ENCODE results near the gene FBXL19.
A peak's percentile ranks its signal among the peaks of the same experiment; 100 is the strongest.

Gene FBXL19

DNA sequence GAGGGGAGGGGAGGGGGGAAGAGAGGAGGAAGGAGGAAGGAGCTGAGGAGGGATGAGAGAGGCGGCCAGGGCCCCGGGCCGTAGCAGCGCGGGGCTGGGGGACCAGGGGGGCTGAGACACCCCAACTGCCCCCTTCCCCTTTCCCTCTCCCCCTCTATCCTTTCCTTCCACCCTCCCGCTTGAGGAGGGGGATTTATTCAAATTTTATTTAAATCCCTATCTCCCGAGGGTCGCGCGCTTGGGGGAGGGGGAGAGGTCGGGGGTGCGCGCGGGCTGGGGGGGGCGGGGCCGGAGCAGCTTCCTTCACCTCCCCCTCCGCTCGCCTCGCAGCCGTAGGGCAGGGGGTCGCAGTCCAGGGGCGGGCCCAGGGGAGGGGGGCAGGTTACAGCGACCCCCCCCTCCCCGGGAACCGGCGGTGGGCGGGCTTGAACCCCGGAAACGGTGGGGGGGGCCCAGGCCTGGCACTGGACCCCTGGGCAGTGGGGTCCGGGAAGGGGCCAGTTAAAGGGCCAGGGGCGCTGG lies at the start of gene FBXL19:
FBXL19 (plus strand) TSS at position 19 of the 522 bp plus-strand sequence. CDS start 2,183 bp downstream, outside the sequence.
- Mint-ChIP-seq H3K4me3 (peak within 1 kb of the TSS; percentile 100), H3K27me3 (peaks cover 3% of the 10 kb centered on the region), H3K4me1 (peaks cover 36% of the 10 kb centered on the region), H3K27ac (peak within 1 kb of the TSS; percentile 100), H3K9me3 (no peaks in the 10 kb centered on the region), H3K36me3 (peaks cover 6% of the 10 kb centered on the region)
- CTCF ChIA-PET, result no interaction called here
- DNase-seq, result peak; percentile 60

DNA sequence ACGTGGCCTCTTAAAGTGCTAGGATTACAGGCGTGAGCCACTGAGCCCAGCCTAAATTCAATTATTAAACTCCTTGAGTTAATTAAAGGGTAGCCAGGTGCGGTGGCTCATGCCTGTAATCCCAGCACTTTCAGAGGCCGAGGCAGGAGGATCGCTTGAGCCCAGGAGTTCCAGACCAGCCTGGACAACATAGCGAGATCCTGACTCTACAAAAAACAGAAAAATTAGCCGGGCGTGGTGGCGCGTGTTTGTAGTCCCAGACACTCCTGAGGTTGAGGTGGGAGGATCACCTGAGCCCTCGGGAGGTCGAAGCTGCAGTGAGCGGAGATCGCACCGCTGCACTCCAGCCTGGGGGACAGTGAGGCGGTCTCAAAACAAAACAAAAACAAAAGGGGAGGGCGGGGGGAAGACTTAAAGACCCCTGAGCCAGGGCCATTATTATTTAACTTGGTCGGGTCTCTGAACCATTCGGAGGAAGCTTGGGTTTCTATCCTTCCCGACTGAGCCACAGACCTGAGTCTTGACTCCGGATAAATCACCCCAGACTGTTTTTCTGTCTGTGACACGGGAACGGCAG lies 49.0 kb upstream of the FBXL19 start:
- no peaks in the 10 kb centered on the region for H3K9me3 Mint-ChIP-seq
- peak overlapping the region; percentile 90 for H3K27ac Mint-ChIP-seq
- peaks cover 33% of the 10 kb centered on the region for H3K4me1 Mint-ChIP-seq
- H3K36me3 Mint-ChIP-seq, result peaks cover 24% of the 10 kb centered on the region
- no peak for DNase-seq
- H3K27me3 Mint-ChIP-seq, result no peaks in the 10 kb centered on the region
- CTCF ChIA-PET, result interaction anchor here (0.9 to 5.2 kb wide), 7 partner anchors 18 to 79 kb away, joined by 3 to 28 read pairs (median 4); no protein-coding TSS in a partner anchor
- H3K4me3 Mint-ChIP-seq, result peak overlapping the region; percentile 89

- peak; percentile 90 for DNase-seq
- Mint-ChIP-seq H3K27ac (peak overlapping the region; percentile 90), H3K4me3 (peak overlapping the region; percentile 89), H3K9me3 (no peaks in the 10 kb centered on the region), H3K27me3 (no peaks in the 10 kb centered on the region), H3K4me1 (peaks cover 33% of the 10 kb centered on the region), H3K36me3 (peaks cover 26% of the 10 kb centered on the region)
- CTCF ChIA-PET, result interaction anchor here (1.0 to 5.2 kb wide), 6 partner anchors 17 to 80 kb away, joined by 3 to 28 read pairs (median 4); no protein-coding TSS in a partner anchor
Measured at GRCh38 chr16:30874821-30875717, 48.3 kb upstream of the FBXL19 start.

DNA sequence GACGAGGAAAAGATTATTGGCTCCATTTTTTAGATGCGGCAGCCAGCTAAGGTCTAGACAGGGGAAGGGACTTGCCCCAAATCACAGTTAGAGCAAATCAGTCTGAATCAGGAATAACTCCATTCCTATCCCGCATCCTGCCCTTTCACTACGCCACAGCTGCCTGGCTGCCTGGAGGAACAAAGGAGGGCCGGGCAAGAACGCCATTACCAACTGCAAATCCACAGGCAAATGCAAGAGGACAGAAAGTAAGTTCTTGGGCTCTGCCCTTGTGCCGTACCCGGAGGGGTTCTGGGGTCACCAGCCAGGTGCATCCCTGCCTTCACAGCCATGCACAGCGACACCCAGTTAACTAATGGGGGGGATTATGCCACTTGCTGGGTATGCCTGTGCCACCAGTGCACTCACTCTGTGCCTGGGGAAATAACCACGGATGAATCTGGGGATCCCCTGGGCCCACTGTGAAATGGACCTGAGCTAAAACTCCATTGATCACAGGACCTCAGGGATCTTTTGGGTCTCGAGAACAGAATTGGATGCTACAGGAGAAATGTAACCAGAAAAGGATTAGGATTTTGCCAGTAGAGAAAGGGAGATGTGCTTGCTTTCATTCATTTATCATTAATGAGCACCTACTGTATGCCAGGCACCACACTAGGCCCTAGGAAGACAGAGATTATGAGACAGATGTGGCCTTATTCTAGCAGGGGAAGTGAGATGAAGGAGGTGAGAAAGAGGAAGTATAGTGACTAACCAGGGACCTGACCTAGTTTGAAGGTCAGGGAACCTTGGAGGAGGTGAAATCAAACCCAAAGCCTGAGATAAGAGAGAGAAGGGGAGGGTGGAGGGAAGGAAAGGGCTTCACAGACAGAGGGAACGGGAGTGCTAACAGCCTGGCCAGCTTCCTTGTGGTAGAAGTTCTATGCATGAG lies 47.2 kb upstream of the FBXL19 start:
- peak overlapping the region; percentile 90 for H3K27ac Mint-ChIP-seq
- H3K9me3 Mint-ChIP-seq, result no peaks in the 10 kb centered on the region
- H3K36me3 Mint-ChIP-seq, result peaks cover 31% of the 10 kb centered on the region
- DNase-seq, result peak; percentile 34
- CTCF ChIA-PET, result interaction anchor here (1.9 to 5.2 kb wide), 3 partner anchors 16 to 31 kb away, joined by 4 to 28 read pairs (median 19); no protein-coding TSS in a partner anchor
- H3K4me1 Mint-ChIP-seq, result peaks cover 37% of the 10 kb centered on the region
- H3K4me3 Mint-ChIP-seq, result peak overlapping the region; percentile 89
- H3K27me3 Mint-ChIP-seq, result no peaks in the 10 kb centered on the region

DNA sequence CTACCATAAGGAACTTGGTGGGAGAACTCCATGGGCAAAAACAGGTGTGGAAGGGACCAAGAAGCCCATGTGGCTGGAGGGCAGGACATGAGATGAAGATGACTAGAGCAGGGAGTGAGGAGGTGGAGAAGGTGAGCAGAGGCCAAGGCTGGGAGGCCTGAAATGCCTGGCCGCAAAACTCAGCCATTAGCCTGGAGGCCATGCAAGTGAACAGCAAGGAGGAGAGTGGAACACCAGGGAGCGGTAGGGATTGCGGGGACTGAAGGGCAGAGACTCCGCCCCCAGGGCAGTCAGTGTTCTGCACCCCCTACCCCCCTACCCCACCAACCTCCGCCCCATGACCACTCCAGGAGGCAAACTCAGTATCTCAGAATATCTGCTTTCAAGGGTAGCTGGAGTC lies 46.5 kb upstream of the FBXL19 start:
- CTCF ChIA-PET, result interaction anchor here (4.6 to 5.2 kb wide), 2 partner anchors 25 to 32 kb away, joined by 19 to 28 read pairs; no protein-coding TSS in a partner anchor
- Mint-ChIP-seq H3K36me3 (peaks cover 36% of the 10 kb centered on the region), H3K4me1 (peaks cover 43% of the 10 kb centered on the region)

GRCh38 chr16:30882429-30883310 lies 40.7 kb upstream of the FBXL19 start:
- no peak for DNase-seq
- CTCF ChIA-PET, result interaction anchor here (1.0 to 2.0 kb wide), 2 partner anchors 38 to 59 kb away, joined by 3 to 4 read pairs; no protein-coding TSS in a partner anchor
- Mint-ChIP-seq H3K9me3 (no peaks in the 10 kb centered on the region), H3K27me3 (no peaks in the 10 kb centered on the region), H3K27ac (peak overlapping the region; percentile 76), H3K36me3 (peaks cover 39% of the 10 kb centered on the region), H3K4me1 (peaks cover 31% of the 10 kb centered on the region), H3K4me3 (no peak overlapping the region)

More for the DNA sequence above, 46.5 kb upstream of the FBXL19 start:
- Mint-ChIP-seq H3K4me3 (peak overlapping the region; percentile 89), H3K27ac (peak overlapping the region; percentile 90), H3K9me3 (no peaks in the 10 kb centered on the region), H3K27me3 (no peaks in the 10 kb centered on the region)
- no peak for DNase-seq

DNA sequence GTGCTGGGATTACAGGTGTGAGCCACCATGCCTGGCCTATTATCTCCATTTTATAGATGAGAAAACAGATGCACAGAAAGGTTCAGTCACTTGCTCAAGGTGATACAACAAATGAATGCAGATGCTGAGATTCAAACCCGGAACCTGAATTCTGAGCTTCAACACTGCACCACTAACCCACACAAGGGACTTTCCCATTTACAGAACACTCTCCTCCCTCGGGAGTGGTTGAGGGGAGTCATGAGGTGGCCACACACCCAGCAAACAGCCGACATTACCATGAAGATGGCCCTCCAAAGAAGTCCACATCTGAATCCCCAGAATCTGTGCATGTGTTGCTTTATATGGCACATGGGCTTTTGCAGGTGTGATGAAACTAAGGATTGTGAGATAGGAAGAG lies 38.6 kb upstream of the FBXL19 start:
- Mint-ChIP-seq H3K4me1 (peaks cover 29% of the 10 kb centered on the region), H3K9me3 (no peaks in the 10 kb centered on the region), H3K27ac (no peak overlapping the region), H3K36me3 (peaks cover 41% of the 10 kb centered on the region), H3K27me3 (no peaks in the 10 kb centered on the region), H3K4me3 (no peak overlapping the region)
- CTCF ChIA-PET, result interaction anchor here (0.9 to 2.0 kb wide), 3 partner anchors 17 to 57 kb away, joined by 3 to 4 read pairs (median 3); no protein-coding TSS in a partner anchor
- DNase-seq, result no peak

DNA sequence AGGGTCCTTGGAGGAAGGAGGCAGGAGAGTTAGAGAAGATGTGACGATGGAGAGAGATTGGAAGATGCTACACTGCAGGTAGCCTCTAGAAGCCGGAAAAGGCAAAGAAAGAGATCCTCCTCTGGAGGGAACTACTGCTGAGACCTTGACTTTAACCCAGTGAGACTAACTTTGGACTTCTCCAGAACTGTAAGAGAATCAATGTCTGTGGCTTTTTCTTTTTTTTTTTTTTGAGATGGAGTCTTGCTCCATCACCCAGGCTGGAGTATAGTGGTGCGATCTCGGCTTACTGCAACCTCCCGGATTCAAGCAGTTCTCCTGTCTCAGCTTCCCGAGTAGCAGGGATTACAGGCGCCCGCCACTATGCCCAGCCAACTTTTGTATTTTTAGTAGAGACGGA lies 38.2 kb upstream of the FBXL19 start:
- DNase-seq, result no peak
- peaks cover 29% of the 10 kb centered on the region for H3K4me1 Mint-ChIP-seq
- no peak overlapping the region for H3K4me3 Mint-ChIP-seq
- H3K27me3 Mint-ChIP-seq, result no peaks in the 10 kb centered on the region
- H3K36me3 Mint-ChIP-seq, result peaks cover 41% of the 10 kb centered on the region
- no peak overlapping the region for H3K27ac Mint-ChIP-seq
- H3K9me3 Mint-ChIP-seq, result no peaks in the 10 kb centered on the region
- CTCF ChIA-PET, result interaction anchor here (1.3 kb wide), 1 partner anchor 17 kb away, joined by 3 read pairs; no protein-coding TSS in a partner anchor

DNA sequence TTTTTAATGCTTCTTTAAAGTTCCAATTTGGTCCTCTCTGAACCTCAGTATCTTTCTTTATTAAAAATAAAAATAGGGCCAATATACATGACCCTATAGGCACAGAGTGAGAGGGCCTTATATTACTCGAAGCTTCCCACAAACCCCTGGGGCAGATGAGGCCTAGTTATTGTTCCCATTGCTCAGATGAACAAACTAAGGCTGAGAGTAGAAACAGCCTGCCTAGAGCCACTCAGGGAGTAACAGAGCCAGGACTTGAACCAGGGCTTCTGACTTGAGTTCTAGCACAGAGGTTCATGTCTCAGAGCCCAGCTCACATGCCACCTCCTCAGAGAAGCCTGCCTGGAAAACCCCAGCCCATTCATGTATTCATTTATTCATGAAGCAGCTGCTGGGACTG lies 37.2 kb upstream of the FBXL19 start:
- Mint-ChIP-seq H3K4me3 (no peak overlapping the region), H3K4me1 (peaks cover 26% of the 10 kb centered on the region), H3K27me3 (no peaks in the 10 kb centered on the region), H3K36me3 (peaks cover 39% of the 10 kb centered on the region), H3K27ac (peak overlapping the region; percentile 60), H3K9me3 (no peaks in the 10 kb centered on the region)
- DNase-seq, result no peak
- CTCF ChIA-PET, result interaction anchor here (1.3 kb wide), 1 partner anchor 16 kb away, joined by 3 read pairs; no protein-coding TSS in a partner anchor

- Mint-ChIP-seq H3K27me3 (no peaks in the 10 kb centered on the region), H3K9me3 (no peaks in the 10 kb centered on the region), H3K36me3 (peaks cover 33% of the 10 kb centered on the region), H3K4me3 (no peak overlapping the region), H3K27ac (no peak overlapping the region), H3K4me1 (peaks cover 21% of the 10 kb centered on the region)
- CTCF ChIA-PET, result interaction anchor here (0.6 to 1.9 kb wide), 2 partner anchors 43 to 389 kb away, joined by 3 to 4 read pairs; no protein-coding TSS in a partner anchor
- no peak for DNase-seq
Measured at GRCh38 chr16:30887927-30888326, 35.4 kb upstream of the FBXL19 start.

GRCh38 chr16:30888856-30889499 lies 34.4 kb upstream of the FBXL19 start:
- DNase-seq, result no peak
- Mint-ChIP-seq H3K36me3 (peaks cover 33% of the 10 kb centered on the region), H3K4me1 (peaks cover 23% of the 10 kb centered on the region), H3K27ac (no peak overlapping the region), H3K27me3 (no peaks in the 10 kb centered on the region), H3K9me3 (no peaks in the 10 kb centered on the region), H3K4me3 (no peak overlapping the region)
- CTCF ChIA-PET, result interaction anchor here (1.9 kb wide), 1 partner anchor 44 kb away, joined by 4 read pairs; no protein-coding TSS in a partner anchor

- H3K36me3 Mint-ChIP-seq, result peaks cover 32% of the 10 kb centered on the region
- H3K4me1 Mint-ChIP-seq, result peaks cover 29% of the 10 kb centered on the region
- H3K27ac Mint-ChIP-seq, result no peak overlapping the region
- H3K27me3 Mint-ChIP-seq, result no peaks in the 10 kb centered on the region
- CTCF ChIA-PET, result no interaction called here
- peak overlapping the region; percentile 26 for H3K4me3 Mint-ChIP-seq
- no peaks in the 10 kb centered on the region for H3K9me3 Mint-ChIP-seq
- DNase-seq, result no peak
Measured at GRCh38 chr16:30889721-30890120, 33.7 kb upstream of the FBXL19 start.
